ENCODE results near the gene TTC39B.

DNA sequence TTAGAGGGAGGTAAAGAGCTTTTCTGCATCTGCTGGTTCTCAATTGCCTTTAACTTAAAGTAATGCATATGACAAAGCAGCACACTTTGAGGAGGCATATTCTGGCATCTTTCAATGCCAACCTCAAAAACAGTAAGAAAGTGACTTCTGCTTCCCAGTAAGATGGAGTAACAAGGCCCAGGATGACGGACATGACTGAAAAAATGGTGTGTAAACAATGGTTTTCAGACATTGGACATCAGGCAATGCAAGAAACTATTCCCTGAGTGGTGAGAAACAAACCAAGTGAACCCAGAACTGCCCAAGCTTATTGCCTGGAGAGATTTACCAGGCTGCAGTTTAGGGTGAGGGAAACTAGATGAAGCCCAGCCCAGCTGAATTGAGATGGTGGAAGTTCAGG, 39.8 kb upstream of the TTC39B start:
- TF ChIP-seq EZH2phosphoT487 (IDR thresholded peaks at IDR 0.05) = no peak
- TF ChIP-seq, protein P1, sequence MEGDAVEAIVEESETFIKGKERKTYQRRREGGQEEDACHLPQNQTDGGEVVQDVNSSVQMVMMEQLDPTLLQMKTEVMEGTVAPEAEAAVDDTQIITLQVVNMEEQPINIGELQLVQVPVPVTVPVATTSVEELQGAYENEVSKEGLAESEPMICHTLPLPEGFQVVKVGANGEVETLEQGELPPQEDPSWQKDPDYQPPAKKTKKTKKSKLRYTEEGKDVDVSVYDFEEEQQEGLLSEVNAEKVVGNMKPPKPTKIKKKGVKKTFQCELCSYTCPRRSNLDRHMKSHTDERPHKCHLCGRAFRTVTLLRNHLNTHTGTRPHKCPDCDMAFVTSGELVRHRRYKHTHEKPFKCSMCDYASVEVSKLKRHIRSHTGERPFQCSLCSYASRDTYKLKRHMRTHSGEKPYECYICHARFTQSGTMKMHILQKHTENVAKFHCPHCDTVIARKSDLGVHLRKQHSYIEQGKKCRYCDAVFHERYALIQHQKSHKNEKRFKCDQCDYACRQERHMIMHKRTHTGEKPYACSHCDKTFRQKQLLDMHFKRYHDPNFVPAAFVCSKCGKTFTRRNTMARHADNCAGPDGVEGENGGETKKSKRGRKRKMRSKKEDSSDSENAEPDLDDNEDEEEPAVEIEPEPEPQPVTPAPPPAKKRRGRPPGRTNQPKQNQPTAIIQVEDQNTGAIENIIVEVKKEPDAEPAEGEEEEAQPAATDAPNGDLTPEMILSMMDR (IDR thresholded peaks at IDR 0.05) = no peak

Data from neural progenitor cell (in vitro differentiated cells).